Right atrium auricular region (tissue), 2 donors: ENCODE results near the gene TMCC2. TPM values are rescaled to one million over a fixed set of nuclear protein-coding genes. Genes with fewer than 3 reads are reported as not detected.
A peak's percentile ranks its signal among the peaks of the same experiment; 100 is the strongest.
"Not testable (repeated sequence)": the region's sequence is repeated elsewhere in the genome, so short reads cannot be mapped to it uniquely, and the experiment has no call there.

Experiments
- DNase-seq: peaks from one replicate; pipeline ENCODE4 v3.0.0-alpha.2; 2019; ENCODE audit warnings: low spot score
- H3K27ac ChIP-seq, 2 donors: fragments of 200-600 bp; sonication (generic); 1 replicate in 1 of 2; 2 replicates in 1 of 2; pipeline ENCODE4 v1.5.1; 2016 to 2019
- H3K27me3 ChIP-seq, 2 donors: fragments of 200-600 bp; sonication (generic); one replicate each; pipeline versions ENCODE4 v1.5.1 to v1.6.0; 2017 to 2019
- H3K36me3 ChIP-seq: fragments of 200-600 bp; sonication (generic); one replicate; pipeline ENCODE4 v1.5.1; 2016
- H3K4me1 ChIP-seq, 2 donors: fragments of 200-600 bp; sonication (generic); one replicate each; pipeline versions ENCODE4 v1.5.1 to v1.6.0; 2017 to 2019
- H3K4me3 ChIP-seq, 2 donors: fragments of 200-600 bp; sonication (generic); 1 replicate in 1 of 2; 2 replicates in 1 of 2; pipeline ENCODE4 v1.5.1; 2017 to 2019; ENCODE audit warnings: mild to moderate bottlenecking in 1 of 2, moderate library complexity in 1 of 2
- H3K9me3 ChIP-seq, 2 donors: fragments of 200-600 bp; sonication (generic); one replicate each; pipeline ENCODE4 v1.5.1; 2019
- total RNA-seq, 2 donors: library from RNA; depleted of rRNA; stranded (reverse); fragments of >200 nt; gene quantifications; one replicate each; pipeline ENCODE4 v1.1.0, GENCODE V29; 2016
- TF ChIP-seq, protein P1 (sequence below), 2 donors: fragments of 200-600 bp; sonication (generic); IDR thresholded peaks; one replicate each; pipeline ENCODE4 v1.5.1; 2019; ENCODE audit warnings: antibody characterized with exemption in 2 of 2

The TMCC2 gene
- total RNA-seq, 2 donors from 2014 or later, result 8.5 to 11.9 TPM

DNA sequence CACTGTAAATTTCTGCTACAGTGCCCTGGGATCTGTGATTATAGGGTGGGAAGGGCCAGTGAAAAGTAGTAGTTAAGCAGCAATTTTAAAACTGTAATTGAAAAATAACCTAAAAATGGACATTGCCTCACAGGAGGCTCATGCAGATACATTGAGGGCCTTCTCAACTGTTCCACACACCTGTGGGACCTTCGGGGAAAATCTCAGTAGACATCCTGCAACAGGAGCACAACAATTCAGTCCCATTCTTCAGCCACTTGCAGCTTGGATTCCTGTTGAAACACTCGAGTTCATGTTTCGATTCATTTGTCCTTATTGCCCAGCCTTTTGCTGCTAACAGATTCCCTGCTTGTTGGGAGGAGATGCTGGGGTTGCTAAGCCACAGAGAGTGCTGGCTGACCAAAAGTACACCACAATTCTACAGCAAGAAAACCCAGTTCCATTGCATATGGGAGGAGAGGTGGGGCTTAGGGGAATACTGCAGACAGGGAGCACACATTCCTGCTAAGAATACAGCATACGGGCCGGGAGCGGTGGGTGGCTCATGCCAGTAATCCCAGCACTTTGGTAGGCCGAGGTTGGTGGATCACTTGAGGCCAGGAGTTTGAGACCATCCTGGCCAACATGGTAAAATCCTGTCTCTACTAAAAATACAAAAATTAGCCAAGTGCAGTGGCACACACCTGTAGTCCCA, 4.5 kb downstream of the TMCC2 start:
- peaks cover 0 to 51% of the 10 kb centered on the region in 2 donors for H3K4me1 ChIP-seq
- TF ChIP-seq, protein P1, sequence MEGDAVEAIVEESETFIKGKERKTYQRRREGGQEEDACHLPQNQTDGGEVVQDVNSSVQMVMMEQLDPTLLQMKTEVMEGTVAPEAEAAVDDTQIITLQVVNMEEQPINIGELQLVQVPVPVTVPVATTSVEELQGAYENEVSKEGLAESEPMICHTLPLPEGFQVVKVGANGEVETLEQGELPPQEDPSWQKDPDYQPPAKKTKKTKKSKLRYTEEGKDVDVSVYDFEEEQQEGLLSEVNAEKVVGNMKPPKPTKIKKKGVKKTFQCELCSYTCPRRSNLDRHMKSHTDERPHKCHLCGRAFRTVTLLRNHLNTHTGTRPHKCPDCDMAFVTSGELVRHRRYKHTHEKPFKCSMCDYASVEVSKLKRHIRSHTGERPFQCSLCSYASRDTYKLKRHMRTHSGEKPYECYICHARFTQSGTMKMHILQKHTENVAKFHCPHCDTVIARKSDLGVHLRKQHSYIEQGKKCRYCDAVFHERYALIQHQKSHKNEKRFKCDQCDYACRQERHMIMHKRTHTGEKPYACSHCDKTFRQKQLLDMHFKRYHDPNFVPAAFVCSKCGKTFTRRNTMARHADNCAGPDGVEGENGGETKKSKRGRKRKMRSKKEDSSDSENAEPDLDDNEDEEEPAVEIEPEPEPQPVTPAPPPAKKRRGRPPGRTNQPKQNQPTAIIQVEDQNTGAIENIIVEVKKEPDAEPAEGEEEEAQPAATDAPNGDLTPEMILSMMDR (IDR thresholded peaks at IDR 0.05), result no peak
- no peaks in the 10 kb centered on the region for H3K27me3 ChIP-seq
- no peaks in the 10 kb centered on the region for H3K36me3 ChIP-seq
- H3K4me3 ChIP-seq, result no peak overlapping the region
- no peak for DNase-seq
- H3K27ac ChIP-seq, result no peak overlapping the region
- H3K9me3 ChIP-seq, result no peaks in the 10 kb centered on the region

DNA sequence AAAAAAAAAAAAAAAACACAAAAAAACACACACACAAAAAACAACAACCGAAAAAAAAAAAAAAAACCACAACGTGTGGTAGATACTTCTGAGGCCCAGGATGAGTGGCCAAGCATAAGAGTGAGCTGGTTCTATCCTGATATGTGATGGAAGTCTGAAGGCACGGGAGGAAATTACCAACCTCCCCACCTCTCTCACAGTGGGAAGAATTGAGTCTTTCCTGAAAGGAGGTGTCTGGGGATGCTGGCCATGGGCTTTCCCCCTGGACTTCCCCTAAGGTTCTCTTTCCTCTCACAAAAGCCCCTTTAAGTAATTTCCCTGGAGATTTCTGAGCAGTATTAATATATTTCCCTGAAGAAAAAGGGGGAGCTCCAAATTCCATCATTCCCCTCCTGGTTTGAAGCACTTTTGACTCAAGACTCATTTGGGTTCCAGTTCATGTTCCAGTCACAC, 5.2 kb downstream of the TMCC2 start:
- no peak for DNase-seq
- no peak overlapping the region for H3K4me3 ChIP-seq
- H3K4me1 ChIP-seq, result peaks cover 0 to 54% of the 10 kb centered on the region in 2 donors
- no peaks in the 10 kb centered on the region for H3K27me3 ChIP-seq
- no peaks in the 10 kb centered on the region for H3K36me3 ChIP-seq
- TF ChIP-seq, protein P1 (IDR thresholded peaks at IDR 0.05), result no peak
- H3K9me3 ChIP-seq, result no peaks in the 10 kb centered on the region
- H3K27ac ChIP-seq, result no peak overlapping the region

- DNase-seq, H3K36me3 ChIP-seq, H3K27ac ChIP-seq, H3K4me3 ChIP-seq, H3K27me3 ChIP-seq, H3K9me3 ChIP-seq: not testable (repeated sequence)
- peaks cover 0 to 53% of the 10 kb centered on the region in 2 donors for H3K4me1 ChIP-seq
Measured at GRCh38 chr1:205233986-205234385, 6.2 kb downstream of the TMCC2 start.

GRCh38 chr1:205235951-205236350, 8.2 kb downstream of the TMCC2 start:
- Histone ChIP-seq H3K4me3 (no peak overlapping the region), H3K27ac (peak overlapping the region in 1 of 2 donors; percentile 45), H3K27me3 (no peaks in the 10 kb centered on the region), H3K4me1 (peaks cover 0 to 53% of the 10 kb centered on the region in 2 donors), H3K9me3 (no peaks in the 10 kb centered on the region), H3K36me3 (no peaks in the 10 kb centered on the region)
- TF ChIP-seq, protein P1 (IDR thresholded peaks at IDR 0.05), result no peak
- DNase-seq, result no peak

DNA sequence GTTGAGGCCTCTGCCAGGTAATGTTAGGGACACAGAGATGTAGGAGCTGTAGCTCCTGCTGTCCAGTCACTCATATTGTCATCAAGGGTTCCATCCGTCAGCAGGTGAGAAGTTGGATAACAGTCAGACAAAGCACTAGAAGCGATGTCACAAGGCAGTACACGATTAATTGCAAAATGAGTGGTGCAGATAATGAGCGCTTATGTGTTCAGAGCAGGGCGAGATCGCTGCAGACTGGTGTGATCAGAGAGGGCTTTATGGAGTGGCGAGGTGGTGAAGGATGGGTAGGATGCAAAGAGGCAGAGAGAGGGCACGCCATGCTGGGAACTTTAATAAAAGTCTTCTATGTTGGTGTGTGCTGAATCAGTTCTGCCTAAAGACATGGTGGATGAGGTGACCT, 8.8 kb downstream of the TMCC2 start:
- no peaks in the 10 kb centered on the region for H3K9me3 ChIP-seq
- peak overlapping the region in 1 of 2 donors; percentile 45 for H3K27ac ChIP-seq
- H3K4me3 ChIP-seq, result no peak overlapping the region
- peaks cover 3% of the 10 kb centered on the region for H3K36me3 ChIP-seq
- TF ChIP-seq, protein P1 (IDR thresholded peaks at IDR 0.05), result no peak
- peaks cover 0 to 53% of the 10 kb centered on the region in 2 donors for H3K4me1 ChIP-seq
- H3K27me3 ChIP-seq, result no peaks in the 10 kb centered on the region
- no peak for DNase-seq

GRCh38 chr1:205236951-205237475, 9.3 kb downstream of the TMCC2 start:
- peaks cover 0 to 53% of the 10 kb centered on the region in 2 donors for H3K4me1 ChIP-seq
- H3K27me3 ChIP-seq, result no peaks in the 10 kb centered on the region
- TF ChIP-seq, protein P1 (IDR thresholded peaks at IDR 0.05), result no peak
- peak overlapping the region in 1 of 2 donors; percentile 45 for H3K27ac ChIP-seq
- H3K9me3 ChIP-seq, result no peaks in the 10 kb centered on the region
- H3K36me3 ChIP-seq, result peaks cover 8% of the 10 kb centered on the region
- DNase-seq, result no peak
- H3K4me3 ChIP-seq, result no peak overlapping the region
